Right forelimb (tissue), 1 donor: ENCODE results near the gene TULP1.

Experiments
- DNase-seq: peaks from one replicate; pipeline ENCODE4 v3.0.0-alpha.2; 2018

Gene TULP1

DNA sequence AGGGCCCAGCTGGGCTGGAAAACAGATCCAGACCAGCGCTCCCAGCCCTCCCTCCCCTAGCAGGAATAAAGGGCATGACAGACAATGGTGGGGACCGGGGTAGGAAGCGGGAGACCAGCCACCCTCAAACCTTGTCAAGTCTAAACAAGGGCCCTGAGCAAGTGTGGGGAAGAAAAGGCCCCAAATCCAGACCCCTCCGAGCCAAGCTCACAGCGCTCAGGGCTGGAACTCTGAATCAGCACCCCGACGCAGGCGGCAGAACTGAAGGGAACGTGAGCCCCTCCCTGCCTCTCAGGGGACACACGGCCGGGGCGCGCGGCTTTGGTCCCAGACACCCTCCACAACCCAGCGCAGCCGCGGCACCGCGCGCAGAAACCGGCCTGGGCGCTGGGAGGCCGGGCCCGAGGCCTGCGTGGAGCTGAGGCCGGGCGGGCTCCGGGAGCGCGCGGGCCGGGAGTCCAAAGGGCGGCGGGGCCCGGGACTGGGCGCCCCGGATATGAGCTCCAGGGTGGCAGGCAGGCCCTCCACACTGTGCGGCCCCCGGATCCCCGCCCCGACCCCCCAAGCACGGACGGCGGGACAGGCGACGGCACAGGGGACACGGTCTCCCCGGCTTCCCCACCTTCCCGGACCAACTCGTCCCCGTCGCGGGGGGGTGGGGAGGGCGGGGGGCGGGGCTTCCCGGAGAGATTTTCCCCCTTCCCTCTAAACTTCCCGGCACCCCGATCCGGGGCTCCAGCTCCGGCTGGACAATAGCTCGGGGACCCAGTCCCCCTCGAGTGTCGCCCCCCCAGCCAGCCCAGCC, 16.5 kb downstream of the TULP1 start:
- peak; percentile 87 for DNase-seq

DNA sequence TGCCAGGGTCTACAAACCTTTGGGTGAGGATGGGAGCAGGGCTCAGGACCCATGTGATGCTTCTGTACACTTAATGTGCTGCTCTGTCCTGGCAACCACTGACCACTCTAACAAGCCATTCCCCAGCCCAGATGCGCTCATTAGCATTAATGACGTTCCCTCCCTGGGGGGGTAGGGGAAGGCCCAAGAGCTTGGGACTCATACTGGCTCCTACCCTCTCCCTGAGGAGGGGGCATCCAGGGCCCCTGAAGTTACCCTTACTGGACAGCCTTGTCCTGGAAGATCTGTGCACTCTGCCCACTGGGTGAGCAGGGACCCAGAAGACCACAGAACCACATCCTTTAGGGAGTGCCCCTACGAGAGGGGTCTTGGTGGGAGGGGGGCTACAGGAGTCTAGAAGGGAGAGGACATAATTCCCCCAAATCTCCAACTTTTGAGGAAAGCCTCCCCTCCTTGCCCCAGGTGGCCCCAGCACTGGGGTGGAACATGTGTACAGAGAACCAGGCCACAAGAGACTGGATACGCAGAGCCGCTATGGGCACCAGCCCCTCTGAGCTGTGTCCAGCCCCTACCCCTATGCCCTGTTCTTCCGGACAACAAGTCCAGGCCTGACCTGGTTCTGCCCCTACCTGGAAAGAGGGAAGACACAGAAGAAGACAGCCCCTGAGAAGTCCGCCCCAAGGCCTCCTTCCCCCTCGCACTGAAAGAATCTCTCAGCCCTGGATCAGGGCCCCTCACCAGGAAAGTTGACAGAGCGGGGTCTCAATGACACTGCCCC, 17.2 kb downstream of the TULP1 start:
- no peak for DNase-seq

DNA sequence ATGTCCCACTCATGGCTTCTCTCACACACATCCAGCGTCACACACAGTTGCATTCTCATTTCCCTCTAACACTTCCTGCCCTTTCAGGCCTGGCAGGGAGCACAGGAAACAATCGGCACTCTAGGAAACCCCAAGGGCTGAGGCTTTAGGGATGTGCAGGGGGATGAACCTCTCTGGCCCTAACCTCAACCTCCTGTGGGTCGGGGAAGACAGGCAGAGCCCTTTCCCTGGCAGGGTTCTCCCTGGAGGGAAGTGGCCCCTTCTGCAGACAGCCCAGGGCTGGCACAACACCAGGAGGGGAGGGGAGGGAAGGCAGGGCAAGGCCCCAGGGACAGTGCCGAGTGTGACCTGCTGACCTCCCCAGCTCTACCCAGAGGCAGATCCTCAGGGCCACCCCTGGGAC, 18.5 kb downstream of the TULP1 start:
- DNase-seq = no peak

DNA sequence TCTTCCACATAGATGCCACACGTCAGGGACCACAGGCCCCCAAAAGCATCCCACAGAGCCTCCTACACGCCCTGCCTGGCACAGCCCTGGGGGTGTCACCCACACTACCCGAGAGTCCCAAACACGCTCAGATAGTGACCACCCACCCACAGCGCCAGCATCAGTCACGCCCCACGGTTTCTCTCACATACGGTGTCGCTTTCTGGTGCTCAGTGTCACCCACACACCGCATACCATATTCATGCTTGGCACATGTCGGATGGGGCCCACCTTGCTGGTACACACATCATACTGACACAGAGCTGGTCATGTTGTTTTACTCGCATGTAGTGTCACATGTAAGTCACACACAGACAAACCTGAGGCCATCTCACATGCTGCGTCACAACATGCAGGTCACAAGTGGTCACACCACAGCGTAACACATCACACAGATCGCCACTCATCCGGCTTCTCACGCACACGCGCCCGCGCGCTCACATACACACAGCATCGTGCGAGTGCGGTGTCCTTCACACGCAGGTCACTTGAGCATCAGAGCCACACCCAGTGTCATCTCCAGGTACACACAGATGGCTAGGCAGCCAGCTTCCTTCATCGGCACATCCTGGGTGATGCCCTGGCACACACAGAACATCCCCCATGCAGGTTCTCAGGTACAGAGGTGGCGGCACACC, 19.3 kb downstream of the TULP1 start:
- no peak for DNase-seq

DNA sequence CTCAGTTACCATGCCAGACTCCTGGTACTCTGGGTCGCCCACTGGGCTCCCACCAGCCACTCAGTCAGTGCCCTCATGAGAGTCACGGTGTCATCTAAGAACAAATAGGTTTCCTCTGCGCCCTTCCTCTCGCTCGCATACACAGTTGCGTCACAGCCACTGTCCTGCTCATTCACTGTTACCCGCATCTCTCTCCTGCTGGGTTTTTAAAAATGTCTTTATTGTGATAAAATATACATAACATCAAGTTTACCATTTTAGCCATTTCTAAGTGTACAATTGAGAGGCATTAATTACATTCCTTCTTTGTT, 19.8 kb downstream of the TULP1 start:
- DNase-seq = no peak

DNA sequence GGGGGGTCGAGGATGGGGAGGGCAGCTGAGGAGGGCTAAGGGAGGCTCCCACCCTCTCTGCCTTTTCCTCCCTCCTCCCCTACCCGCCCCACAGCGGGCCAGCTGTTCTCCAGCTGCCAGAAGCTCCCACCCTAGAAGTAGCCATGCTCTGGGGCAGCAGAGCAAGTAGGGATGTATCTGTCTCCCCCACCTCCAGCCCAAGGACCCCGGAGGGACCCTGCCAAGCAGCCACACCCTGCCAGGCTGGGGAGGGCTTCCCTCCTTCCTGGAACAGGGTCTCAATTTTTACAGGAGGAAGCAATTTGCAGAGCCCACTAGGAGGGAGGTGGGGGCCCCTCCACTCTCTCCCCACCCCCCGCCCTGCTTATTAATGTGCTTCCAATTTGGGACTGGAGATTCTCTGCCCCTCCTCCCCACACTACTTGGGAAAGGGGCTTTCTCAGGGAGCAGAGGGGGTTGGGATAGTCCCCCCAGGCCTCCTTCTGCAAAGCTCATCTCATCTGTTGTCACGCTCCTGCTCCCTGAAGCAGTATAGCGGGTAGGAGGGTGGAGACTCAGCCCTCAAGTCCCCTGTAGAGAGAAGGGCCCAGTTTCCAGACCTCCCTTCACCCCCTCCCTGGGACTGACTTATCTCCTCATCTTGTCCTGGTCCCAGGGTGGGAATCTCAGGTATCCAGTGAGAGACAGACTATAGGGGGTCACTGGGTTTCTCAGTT, 20.3 kb downstream of the TULP1 start:
- peak; percentile 72 for DNase-seq

DNA sequence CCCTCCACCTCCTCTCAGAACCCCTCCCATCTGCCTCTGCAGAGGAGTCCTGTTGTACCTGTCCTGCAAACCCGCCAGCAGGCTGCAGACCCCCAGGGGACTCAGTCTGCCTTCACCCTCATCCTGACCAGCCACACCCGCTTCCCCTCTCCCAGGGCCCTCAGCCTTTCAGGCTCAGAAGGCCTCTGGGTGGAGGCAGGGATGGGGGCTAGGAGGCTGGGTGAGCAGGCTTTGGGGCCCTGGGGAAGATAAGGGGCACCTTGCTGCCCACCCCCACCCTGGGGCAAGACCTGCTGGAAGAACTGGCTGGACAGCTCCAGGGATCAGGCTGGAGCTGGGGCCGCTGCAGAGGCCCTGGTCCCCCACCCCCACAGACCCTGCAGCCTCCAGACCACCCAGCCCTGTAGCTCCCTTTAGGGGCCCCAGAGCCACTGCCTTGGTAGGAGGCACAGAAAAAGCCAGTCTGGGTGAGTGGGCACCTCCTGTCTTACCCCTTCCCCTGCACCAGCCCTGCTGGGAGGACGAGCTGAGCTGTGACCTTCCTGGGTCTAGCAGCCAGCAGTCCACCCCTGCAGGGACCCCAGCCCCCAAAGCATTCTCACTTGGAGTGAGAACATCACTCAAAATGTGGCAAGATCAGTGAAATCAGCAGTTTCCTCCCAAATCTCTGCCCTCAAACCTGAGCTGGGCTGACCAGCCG, 21.0 kb downstream of the TULP1 start:
- no peak for DNase-seq

DNA sequence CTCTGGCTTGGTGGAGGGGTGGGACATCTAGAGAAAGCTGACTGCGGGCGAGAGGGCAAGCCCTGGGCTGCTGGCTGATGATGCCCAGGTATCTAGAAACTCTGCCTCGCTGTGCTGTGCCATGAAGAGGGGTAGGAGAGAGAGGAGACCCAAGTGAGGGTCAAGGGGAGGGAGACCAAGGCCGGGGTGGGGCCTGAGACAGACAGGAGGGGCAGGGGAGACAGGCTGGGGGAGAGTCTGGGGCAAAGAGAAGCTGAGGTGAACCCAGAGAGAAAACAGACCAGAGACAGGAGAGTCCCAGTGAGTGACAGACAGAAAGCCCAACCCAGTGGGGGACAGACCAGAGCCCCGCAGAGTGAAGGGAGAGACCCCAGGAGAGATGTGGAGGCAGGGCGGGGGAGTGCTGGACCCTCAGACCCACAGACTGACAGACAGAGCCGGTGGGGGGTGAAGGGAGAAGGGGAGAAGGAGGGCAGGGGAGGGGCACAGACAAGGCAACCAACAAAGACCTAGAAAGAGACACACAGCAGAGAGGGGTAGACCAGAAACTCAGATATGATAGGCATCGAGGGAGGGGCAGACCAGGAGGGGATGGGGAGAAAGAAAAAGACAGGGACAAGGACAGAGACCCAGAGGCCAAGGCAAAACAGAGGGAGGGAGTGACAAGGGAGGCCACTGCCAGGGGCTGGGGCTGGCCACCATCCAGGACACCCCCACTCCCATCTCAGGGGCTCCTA, 21.7 kb downstream of the TULP1 start:
- no peak for DNase-seq

DNA sequence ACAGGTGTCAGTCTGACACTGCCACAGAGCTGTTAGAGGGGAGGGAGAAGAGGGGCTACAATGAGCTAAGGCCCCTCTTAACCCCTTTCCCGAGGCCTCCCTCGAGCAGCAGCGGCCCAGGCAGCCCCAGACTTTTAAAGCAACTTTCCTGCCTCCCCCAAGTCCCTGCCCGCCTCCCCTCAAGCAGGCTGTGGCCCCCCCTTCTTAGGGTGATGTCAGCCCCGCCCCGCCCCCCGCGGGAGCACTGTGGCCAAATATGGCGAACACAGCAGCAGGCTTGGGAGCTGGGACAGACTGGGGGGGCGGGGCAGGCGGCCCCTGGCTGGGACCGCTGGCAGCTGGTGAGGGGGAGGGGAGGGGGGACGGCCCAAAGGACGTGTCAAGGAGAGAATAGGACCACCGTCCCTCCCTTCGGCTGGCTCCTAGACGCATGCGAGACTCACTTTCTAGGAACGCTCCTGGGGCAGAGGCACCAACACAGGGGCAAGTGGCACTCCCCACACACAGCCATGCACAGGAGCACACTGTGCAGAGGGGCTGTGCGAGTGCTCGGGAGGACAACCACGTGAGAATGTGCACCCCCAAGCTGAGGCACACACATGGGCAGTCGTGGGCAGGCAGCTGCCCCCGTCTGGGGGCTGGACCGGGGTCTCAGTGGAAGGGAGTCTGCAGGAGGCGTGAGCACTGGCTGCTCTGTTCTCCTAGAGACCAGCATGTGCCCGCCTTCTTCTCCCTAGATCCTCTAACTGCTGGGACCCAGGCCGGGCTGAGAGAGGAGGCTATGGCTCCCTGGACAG, 22.5 kb downstream of the TULP1 start:
- peak; percentile 84 for DNase-seq

DNA sequence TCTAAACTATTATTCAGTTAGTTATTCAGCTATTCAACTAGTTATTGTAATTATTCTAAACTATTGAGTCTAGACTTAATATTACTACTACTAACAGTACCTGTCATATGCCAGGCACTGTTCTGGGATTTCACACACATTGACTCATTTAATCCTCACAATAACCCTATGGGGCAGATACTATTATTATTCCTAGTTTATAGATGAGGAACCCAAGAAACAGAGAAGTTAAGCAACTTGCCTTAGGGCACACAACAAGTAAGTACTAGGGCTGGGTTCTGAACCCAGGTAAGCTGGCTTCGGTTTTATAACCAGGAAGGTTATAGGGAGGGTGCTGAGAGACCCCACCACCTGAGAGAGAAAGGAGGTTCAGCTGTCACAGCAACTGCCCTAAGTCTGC, 23.6 kb downstream of the TULP1 start:
- DNase-seq = no peak

DNA sequence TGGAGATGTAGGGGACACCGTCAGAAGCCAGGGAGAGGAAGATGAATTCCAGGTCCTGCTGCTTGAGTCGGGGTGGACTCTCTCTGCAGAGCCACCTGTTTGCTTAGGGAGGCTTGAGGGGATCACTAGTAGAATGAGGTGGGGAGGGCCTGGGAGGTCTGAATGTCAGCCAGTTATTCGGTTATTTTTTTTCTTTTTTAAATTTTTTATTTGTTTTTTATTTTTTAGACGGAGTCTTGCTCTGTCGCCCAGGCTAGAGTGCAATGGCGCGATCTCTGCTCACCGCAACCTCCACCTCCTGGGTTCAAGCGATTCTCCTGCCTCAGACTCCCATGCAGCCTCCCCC, 24.2 kb downstream of the TULP1 start:
- DNase-seq = no peak

DNA sequence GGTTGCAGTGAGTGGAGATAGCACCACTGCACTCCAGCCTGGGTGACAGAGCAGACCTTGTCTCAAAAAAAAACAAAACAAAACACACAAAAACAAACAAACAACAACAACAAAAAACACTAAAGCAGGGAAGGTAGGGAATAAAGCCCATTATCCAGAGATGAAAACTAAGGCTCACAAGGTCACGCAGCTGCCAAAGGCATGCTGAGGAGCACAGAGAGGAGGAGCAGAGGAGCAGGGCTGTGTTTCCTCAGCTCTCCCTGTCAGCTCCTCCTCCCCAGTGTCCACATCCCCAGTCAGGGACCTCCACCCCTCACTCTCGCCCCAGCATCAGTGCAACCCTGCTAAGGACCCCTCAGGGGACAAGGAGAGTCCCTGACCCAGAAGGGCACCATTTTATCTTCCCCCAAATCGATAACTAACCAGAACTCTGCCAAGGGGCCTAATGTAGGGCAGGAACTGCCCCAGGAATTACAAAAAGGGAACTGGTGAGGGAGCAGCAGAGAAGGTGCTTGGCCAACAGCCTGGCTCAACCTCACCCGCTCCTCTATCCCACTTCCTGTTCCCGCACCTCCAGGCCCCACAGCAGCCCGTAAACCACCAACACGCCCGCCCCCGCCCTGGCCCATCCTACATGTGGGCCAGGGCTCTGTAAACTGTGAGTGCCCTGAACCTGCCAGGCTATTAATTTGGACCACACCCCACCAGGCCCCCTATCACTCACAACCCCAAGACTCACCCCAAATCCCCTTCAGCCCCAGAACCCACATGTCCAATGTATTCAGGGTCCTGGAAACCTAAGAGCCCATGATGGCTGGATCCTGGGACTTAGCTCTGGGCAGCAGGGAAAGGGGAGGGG, 24.8 kb downstream of the TULP1 start:
- DNase-seq = no peak

DNA sequence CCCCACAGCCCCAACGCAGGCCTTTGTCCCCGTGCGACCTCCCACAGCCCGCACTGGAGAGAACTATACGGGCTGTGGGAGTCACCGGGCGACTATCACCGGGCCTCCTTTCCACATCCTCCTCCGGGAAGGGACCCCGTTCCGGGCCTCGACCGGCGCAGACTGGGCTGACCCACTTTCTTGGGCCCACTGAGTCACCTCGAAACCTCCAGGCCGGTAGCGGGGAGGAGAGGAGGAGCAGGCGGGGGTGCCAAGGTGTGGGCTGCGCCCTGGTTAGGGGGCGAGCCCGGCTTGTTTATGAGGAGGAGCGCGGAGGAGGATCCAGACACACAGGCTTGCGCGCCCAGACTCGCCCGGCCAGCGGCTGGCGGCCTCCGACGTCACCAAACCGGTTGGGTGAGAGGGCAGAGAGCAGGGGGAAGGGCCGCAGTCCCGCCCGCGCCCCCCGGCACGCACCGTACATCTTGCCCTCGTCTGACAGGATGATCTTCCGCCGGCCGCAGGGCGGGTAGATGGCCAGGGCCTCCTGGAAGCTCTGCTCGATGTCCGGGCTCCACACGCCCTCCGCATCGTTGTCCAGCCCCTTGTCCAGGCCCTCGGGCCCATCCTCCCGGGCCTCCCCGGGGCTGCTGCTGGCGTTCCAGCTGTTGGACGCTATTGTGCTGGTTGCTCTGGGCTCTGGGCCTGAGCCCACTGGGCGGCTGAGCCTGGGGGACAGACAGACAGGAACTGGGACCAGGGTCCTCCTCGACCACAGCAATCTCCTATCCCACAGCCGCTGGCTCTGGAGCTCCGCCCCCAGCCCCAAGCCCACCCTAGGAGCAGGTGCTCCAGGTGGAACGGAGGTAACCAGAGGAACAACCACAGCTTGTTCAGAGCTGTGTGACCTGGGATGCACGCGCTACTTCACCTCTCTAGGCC, 26.4 kb downstream of the TULP1 start:
- no peak for DNase-seq

DNA sequence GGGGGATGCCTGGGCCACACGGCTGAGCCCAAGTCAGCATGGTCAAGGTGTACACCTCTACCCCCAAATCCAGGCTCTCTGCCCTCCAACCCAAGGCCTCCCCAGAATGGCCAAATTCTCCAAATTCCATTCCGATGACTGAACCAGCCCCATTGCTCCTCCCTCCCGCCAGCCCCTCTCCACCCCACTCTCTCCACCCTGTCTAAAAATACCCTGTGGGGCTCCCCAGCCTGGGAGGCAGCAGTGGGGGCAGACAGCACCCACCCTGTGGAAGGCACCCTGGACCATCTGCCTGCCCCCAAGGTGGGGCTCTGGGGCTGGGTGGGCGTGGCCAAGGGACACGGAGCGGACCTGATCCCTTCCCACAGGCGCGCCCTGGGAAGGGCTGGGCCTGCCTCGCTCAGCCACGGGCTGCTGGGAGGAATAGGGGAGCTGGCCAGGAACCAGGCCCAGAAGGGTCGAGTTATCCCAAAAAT, 27.3 kb downstream of the TULP1 start:
- DNase-seq = no peak

DNA sequence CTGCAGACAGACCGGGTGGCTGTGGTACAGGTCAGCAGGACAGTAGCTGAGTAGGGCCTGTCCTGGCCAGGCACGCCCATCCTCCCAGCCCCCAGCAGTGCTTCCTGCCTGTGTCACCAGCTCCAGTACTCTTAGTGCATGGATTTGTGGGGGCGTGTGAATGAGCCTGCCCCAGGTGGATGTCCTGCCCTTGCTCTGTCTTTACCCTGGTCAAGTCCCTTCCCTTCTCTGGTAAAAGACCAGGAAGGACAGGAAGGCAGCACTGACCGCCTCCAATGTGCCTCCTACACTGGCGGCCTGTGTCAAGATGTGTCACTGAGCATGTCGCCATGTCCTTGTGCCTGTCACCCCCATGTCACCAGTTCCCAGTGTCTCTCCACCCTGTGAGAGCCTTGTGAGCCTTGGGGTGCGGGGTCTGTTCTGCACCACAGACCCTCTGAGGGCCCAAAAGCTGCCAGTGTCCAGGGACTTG, 27.7 kb downstream of the TULP1 start:
- DNase-seq = no peak

DNA sequence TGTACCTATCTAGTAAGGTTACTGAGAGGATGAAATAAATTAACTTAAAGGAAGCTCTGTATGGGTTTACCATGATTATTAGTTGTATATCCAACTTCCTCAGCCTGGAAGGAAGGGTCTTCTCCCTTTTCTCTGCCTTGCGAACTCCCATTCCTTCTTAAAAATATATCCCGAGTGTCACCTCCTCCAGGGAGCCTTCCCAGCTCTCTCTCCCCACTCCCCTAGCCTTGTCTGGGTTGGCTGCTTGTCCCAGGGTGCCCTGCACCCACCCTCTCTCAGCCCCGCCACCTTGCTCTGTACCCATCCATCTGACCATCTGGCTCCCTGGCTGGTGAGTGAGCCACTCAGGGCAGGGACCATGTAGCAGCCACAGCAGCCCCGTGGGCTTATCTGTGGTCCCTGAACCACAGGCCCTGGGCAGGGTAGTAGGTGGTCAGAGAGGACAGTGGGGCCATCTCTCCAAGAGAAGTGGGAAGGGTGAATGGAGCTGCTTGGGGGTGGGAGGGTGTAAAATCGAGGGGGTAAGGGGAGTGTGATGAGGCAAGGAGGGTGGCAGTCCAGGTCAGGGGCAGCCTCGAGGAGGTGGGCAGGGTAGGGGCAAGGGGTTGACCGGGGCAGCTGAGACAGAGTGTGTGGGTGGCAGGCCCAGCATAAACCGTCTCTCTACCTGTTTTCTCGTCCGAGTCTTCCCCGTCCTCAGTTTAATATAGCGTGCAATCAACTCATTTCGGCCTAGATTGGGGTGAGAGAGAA, 28.6 kb downstream of the TULP1 start:
- DNase-seq = no peak

DNA sequence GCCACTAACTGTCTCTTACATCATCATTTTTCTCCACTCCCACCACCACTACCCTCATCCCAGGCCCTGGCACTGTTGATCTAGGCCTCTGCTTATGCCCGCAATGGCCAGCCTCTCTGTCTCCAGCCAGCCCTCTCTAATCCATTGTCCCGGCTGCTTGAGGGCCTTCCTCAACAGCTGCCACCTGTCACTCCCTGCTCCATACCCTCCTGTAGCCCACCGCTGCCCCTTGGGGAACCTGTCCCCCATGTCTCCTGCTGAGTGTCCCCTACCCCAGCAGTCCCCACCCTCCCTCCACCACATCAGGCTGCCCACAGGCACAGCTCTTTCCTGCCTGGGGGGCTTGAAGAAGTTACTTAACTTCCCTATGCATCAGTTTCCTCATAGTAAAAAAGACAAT, 29.2 kb downstream of the TULP1 start:
- DNase-seq = no peak

DNA sequence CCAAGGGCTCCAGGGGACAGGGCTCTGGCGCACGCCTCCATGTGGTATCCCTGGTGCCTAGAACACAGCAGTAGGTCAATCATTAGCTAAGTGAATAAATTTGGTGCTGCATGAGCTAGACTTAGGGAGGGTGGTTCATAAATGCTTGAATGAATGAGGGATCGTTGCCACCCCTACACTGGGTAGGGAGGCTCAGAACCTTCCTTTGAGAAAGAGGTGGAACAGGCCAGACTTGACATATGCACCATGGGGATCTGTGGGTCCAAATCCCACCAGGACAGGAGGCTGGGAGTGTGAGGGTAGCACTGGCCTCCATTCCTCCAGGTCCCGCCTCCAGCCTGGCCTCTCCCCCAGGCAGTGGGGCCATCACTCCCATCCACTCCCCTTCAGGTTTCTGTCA, 29.6 kb downstream of the TULP1 start:
- DNase-seq = no peak
